ENCODE measurements around the gene SUV39H1.

The SUV39H1 gene

DNA sequence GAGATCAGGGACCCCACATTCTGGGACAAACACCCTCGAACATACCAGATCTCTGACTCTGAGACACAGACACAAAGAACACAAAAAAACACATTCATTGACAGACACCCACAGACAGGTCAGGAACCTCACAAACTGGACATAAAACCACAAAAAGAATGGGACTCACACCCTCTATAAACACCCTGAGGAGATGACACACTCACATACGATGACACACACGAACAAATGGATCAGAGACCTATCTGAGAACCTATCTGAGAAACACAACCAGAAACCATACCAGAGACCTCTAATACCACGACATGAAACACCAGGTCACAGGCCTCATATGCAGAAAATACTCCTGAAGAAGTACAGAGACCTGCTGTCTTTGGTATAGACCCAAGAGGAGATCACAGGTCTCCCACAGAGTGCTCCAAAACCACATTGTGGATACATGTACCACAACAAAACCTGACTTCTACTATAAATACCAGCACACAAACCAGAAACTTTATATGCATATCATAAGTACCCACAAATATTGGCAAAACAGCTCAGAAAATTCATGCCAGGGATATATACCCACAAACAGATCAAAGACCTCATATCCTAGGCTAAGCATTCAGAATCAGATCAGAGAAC is 19.5 kb downstream of the SUV39H1 start:
- DNase-seq: no peak

- DNase-seq: no peak
Observed at GRCh38 chrX:48719958-48720357, 23.4 kb downstream of the SUV39H1 start.

DNA sequence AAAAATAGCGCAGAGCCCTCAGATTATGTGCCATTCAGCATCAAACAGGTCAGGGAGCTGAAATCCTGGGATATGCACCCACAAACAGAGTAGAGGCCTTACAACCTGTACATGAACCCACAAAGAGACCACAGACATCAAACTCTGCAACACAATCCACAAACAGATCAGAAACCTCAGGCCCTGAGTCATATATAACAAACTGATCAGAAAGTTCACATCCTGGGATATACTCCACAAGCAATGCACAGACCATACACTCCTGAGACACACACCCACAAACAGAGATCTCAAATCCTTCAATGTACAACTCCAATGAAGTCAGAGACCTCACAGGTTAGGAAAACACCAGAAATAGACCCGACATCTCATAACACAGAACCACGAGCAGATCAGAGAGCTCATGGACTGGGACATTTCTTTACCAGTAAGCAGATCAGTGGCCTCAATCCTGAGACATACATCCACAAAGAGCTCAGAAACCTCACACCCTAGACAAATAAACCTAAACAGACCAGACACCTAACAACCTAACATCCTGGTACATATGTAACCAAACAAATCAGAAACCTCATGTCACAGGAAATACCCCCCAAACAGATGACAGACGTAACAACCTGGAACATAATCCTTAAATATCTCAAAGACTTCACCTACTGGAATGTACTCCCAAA is 24.2 kb downstream of the SUV39H1 start:
- DNase-seq: no peak

DNA sequence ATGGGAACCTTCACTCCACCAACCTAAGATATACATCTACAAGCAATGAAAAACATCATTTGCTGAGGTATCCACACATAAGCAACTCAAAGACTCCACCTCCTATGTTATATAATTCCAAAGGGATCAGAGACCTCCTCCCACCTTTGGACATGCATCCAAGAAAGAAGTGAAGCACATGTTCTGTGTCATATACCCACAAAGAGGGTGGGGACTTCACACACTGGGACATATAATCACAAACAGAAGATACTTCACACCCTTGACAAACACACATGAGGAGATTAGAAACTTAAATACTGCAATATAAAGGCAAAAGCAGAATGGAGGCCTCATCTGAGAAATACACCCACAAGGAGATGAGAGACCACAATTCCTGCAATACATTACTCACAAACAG is 25.4 kb downstream of the SUV39H1 start:
- no peak for DNase-seq

GRCh38 chrX:48726596-48726995 is 30.1 kb downstream of the SUV39H1 start:
- no peak for DNase-seq

DNA sequence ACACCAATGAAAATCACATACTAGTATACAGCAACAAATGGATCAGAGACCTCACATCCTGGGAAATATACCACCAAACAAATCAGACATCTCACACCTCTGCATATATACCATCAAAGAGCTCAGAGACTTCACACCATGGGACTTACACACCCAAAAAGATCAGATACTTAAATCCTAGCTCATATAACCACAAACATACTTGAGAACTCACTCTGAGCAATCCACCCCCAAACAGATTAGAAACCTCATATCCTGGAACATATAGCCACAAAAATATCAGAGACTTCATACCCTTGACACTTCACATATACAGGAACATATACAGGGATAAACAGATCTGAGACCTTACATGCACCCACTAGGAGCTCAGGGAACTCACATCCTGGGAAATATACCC is 32.1 kb downstream of the SUV39H1 start:
- DNase-seq: no peak

GRCh38 chrX:48736303-48736702 is 39.8 kb downstream of the SUV39H1 start:
- DNase-seq: no peak

GRCh38 chrX:48736878-48737212 is 40.3 kb downstream of the SUV39H1 start:
- DNase-seq: no peak

DNA sequence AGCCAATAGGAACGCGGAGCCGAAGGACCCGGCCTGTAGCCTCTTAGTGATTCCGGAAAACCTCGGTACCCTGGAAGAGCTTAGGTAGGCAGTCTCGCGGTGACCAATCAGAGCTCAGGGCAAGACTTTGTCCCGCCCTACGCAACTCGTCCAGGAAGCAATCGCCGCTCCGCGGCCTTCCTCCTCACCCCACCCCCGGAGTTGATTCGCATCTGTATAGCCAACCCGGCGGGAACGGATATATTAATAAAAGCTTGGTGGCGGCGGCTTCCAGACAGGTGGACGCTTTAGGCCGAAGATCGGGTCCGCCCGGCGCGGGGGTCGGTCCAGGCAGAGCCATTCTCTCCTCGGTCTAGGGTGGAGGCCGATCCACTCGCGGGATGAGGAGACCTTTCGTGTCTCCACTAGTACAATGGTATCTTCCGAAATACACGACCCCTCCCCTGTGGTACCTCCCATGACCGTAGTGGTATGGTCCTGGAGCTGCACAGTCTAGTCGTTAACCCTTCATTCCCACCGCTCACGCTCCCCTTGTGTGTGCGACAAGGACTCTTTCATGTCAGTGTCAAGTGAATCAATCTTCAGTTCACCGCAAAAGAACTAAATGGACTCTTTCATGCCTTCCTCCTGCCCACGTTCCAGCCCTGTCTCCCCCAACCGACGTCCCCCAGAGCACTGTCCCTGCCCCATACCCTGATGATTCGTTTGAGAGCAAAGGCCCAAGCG is 40.8 kb downstream of the SUV39H1 start:
- DNase-seq: peak; percentile 95

- no peak for DNase-seq
Observed at GRCh38 chrX:48737940-48738339, 41.4 kb downstream of the SUV39H1 start.

- DNase-seq: no peak
Observed at GRCh38 chrX:48741834-48742233, 45.3 kb downstream of the SUV39H1 start.

GRCh38 chrX:48745222-48745621 is 48.7 kb downstream of the SUV39H1 start:
- no peak for DNase-seq

- DNase-seq: no peak
Observed at GRCh38 chrX:48747415-48748016, 51.0 kb downstream of the SUV39H1 start.

- DNase-seq: no peak
Observed at GRCh38 chrX:48749182-48749581, 52.6 kb downstream of the SUV39H1 start.

GRCh38 chrX:48751343-48751742 is 54.8 kb downstream of the SUV39H1 start:
- no peak for DNase-seq

DNA sequence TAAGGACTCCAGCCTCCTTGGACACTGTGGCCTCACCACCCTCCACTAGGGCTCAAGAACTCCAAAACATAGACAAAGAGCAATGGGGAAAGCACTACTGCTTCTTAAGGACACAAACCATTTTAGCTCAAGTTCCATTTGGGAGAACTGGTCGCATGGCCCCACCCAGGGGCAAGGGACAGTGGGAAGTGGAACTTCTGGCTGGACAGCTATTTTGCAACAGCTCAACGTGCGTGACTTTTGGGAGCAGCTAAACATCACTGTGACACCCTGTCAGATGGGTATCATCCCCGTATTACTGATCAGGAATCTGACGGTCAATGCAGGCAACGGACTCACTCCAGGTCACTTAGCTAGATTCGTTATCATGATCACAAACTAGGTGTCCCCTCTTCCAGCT is 56.0 kb downstream of the SUV39H1 start:
- DNase-seq: no peak

GRCh38 chrX:48753708-48754228 is 57.2 kb downstream of the SUV39H1 start:
- no peak for DNase-seq

GRCh38 chrX:48754238-48754637 is 57.7 kb downstream of the SUV39H1 start:
- no peak for DNase-seq

Data from DMS 273 treated with DMSO at 0.1 percent for 48 hours (cell line).